HEK293 (cell line): ENCODE data around the gene ZNF786.

Experiments
- TCF7L2 ChIP-seq: IDR thresholded peaks from 2 replicates; pipeline ENCODE4 v1.6.1; 2011; ENCODE audit warnings: low read depth, mild to moderate bottlenecking, inconsistent platforms, low read length, moderate library complexity, borderline replicate concordance
- ZNF24 ChIP-seq: fragments of 450-650 bp; formaldehyde crosslinking; IDR thresholded peaks from 2 replicates; pipeline ENCODE4 v1.5.1; 2016; ENCODE audit warnings: missing biosample characterization, missing genetic modification characterization
- TF ChIP-seq, protein P1 (sequence below): fragments of 450-650 bp; formaldehyde crosslinking; IDR thresholded peaks from 2 replicates; pipeline ENCODE4 v1.5.1; 2016; ENCODE audit warnings: missing biosample characterization, missing genetic modification characterization

DNA sequence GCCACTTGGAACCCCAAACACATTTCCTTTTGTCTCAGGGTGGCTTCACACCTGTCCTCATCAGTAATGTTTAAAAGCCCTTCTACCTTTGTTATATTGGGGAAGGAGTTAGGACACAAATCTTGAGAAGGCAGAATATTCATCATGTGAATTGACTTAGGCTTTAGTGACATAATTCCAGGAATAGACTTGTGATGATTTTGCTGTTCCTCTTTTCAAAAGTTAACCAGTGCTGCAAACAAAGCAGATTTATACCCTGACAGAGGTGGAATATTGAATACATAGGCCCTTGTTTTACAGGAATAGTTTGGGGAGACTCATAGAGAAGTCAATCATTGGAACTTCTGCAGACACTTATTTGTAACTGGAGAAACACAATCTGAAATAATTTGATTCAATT lies 27.0 kb downstream of the ZNF786 start:
- TF ChIP-seq TCF7L2 (no peak), ZNF24 (tag by site-specific recombination) (no peak)
- TF ChIP-seq, protein P1, sequence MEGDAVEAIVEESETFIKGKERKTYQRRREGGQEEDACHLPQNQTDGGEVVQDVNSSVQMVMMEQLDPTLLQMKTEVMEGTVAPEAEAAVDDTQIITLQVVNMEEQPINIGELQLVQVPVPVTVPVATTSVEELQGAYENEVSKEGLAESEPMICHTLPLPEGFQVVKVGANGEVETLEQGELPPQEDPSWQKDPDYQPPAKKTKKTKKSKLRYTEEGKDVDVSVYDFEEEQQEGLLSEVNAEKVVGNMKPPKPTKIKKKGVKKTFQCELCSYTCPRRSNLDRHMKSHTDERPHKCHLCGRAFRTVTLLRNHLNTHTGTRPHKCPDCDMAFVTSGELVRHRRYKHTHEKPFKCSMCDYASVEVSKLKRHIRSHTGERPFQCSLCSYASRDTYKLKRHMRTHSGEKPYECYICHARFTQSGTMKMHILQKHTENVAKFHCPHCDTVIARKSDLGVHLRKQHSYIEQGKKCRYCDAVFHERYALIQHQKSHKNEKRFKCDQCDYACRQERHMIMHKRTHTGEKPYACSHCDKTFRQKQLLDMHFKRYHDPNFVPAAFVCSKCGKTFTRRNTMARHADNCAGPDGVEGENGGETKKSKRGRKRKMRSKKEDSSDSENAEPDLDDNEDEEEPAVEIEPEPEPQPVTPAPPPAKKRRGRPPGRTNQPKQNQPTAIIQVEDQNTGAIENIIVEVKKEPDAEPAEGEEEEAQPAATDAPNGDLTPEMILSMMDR (tag by site-specific recombination), result no peak
